Measurements from ENCODE around the gene ZC3H18. TPM values are rescaled to one million over a fixed set of nuclear protein-coding genes. Genes with fewer than 3 reads are reported as not detected.

The ZC3H18 gene
- total and polyA plus RNA-seq, 7 donors = 9.6 to 37.7 (median 16.1) TPM

DNA sequence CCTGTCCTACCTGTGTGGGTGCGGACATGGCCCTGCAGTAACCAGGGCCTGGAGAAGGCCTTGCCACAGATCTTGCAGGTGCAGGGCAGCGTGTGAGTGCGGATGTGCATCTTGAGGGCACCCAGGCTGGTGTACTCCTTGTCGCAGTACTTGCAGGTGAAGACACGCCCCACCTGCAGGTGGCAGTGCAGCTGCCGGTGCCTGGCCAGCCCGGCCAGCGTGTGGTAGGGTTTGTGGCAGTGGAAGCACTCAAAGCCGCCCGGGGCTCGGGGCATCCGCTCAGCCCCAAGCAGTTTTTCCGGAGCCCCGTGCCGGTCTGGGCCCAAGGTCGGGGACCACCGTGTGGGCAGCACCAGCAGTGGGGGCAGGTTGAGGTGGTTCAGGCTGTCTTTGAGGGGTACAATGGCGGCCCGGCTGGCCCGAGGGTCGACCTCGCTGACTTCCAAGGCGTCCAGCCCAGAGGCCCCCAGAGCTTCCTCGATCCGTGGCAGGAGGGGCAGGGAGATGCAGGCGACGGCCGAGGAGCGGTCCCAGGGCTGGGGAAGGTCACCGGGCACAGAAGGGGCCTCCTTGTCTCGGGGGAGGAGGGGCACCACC is 111.0 kb downstream of the ZC3H18 start:
- intact Hi-C loops (cut with DNase I) = no loop called here
- TF ChIP-seq, protein P1, sequence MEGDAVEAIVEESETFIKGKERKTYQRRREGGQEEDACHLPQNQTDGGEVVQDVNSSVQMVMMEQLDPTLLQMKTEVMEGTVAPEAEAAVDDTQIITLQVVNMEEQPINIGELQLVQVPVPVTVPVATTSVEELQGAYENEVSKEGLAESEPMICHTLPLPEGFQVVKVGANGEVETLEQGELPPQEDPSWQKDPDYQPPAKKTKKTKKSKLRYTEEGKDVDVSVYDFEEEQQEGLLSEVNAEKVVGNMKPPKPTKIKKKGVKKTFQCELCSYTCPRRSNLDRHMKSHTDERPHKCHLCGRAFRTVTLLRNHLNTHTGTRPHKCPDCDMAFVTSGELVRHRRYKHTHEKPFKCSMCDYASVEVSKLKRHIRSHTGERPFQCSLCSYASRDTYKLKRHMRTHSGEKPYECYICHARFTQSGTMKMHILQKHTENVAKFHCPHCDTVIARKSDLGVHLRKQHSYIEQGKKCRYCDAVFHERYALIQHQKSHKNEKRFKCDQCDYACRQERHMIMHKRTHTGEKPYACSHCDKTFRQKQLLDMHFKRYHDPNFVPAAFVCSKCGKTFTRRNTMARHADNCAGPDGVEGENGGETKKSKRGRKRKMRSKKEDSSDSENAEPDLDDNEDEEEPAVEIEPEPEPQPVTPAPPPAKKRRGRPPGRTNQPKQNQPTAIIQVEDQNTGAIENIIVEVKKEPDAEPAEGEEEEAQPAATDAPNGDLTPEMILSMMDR (IDR thresholded peaks at IDR 0.05) = peak in 1 of 4 experiments; percentile 18
- TF ChIP-seq POLR2AphosphoS5 (IDR thresholded peaks at IDR 0.05) = no peak
- no peak overlapping the region for H3K4me3 ChIP-seq
- DNase-seq = no peak
- H3K27ac ChIP-seq = no peak overlapping the region
- H3K4me1 ChIP-seq = peaks cover 0 to 16% (median 8%) of the 10 kb centered on the region in 4 donors
- no peaks in the 10 kb centered on the region for H3K36me3 ChIP-seq
- H3K27me3 ChIP-seq = peaks cover 35 to 86% (median 59%) of the 10 kb centered on the region in 3 donors
- H3K9me3 ChIP-seq = no peaks in the 10 kb centered on the region
- WGBS, 2 donors = 36 to 57% methylated on average over 31 of the region's 31 CpGs

Other genes starting within 250 kb of the ZC3H18 start
- gene ZNF469, start 187.4 kb upstream of the ZC3H18 start, total RNA-seq = 1 to 10 TPM in 1 of 4 donors, under 1 TPM in 3; 0.33 to 1.7 (median 0.52) TPM
- under 1 TPM; under 0.01 to 0.61 (median under 0.01) TPM for gene ZNF469, start 187.4 kb upstream of the ZC3H18 start, polyA plus RNA-seq
- gene ZFPM1, start 117.1 kb upstream of the ZC3H18 start, total RNA-seq = 1 to 10 TPM in 1 of 4 donors, under 1 TPM in 3; 0.27 to 2.5 (median 0.51) TPM
- 1 to 10 TPM in 2 of 3 donors, under 1 TPM in 1; 0.60 to 3.7 (median 1.2) TPM for gene ZFPM1, start 117.1 kb upstream of the ZC3H18 start, polyA plus RNA-seq
- gene IL17C, start 68.2 kb downstream of the ZC3H18 start, total RNA-seq = not detected
- gene IL17C, start 68.2 kb downstream of the ZC3H18 start, polyA plus RNA-seq = under 1 TPM in 1 of 3 donors, not detected in 2; 0.96 TPM
- 100 to 1,000 TPM in 2 of 4 donors, 10 to 100 TPM in 2; 63.1 to 147 (median 105) TPM for gene CYBA, start 80.7 kb downstream of the ZC3H18 start, total RNA-seq
- gene CYBA, start 80.7 kb downstream of the ZC3H18 start, polyA plus RNA-seq = 100 to 1,000 TPM in 2 of 3 donors, 10 to 100 TPM in 1; 81.1 to 429 (median 208) TPM
- 10 to 100 TPM; 16.8 to 25.7 (median 23.2) TPM for gene MVD, start 92.7 kb downstream of the ZC3H18 start, total RNA-seq
- gene MVD, start 92.7 kb downstream of the ZC3H18 start, polyA plus RNA-seq = 100 to 1,000 TPM in 1 of 3 donors, 10 to 100 TPM in 2; 41.4 to 206 (median 84.8) TPM
- gene SNAI3, start 116.1 kb downstream of the ZC3H18 start, total RNA-seq = under 1 TPM in 2 of 4 donors, not detected in 2; 0.71 to 0.82 TPM
- gene SNAI3, start 116.1 kb downstream of the ZC3H18 start, polyA plus RNA-seq = 1 to 10 TPM in 1 of 3 donors, under 1 TPM in 2; 0.46 to 3.0 (median 0.60) TPM
- gene RNF166, start 136.0 kb downstream of the ZC3H18 start, total RNA-seq = 10 to 100 TPM; 16.0 to 21.4 (median 17.9) TPM
- gene RNF166, start 136.0 kb downstream of the ZC3H18 start, polyA plus RNA-seq = 10 to 100 TPM in 1 of 3 donors, 1 to 10 TPM in 2; 5.4 to 34.8 (median 6.2) TPM
- gene CTU2, start 136.1 kb downstream of the ZC3H18 start, total RNA-seq = 10 to 100 TPM in 3 of 4 donors, 1 to 10 TPM in 1; 6.1 to 11.7 (median 10.7) TPM
- 10 to 100 TPM in 1 of 3 donors, 1 to 10 TPM in 2; 8.4 to 16.3 (median 9.2) TPM for gene CTU2, start 136.1 kb downstream of the ZC3H18 start, polyA plus RNA-seq
- 100 to 1,000 TPM in 3 of 4 donors, 10 to 100 TPM in 1; 97.4 to 242 (median 158) TPM for gene PIEZO1, start 214.8 kb downstream of the ZC3H18 start, total RNA-seq
- gene PIEZO1, start 214.8 kb downstream of the ZC3H18 start, polyA plus RNA-seq = 100 to 1,000 TPM in 1 of 3 donors, 10 to 100 TPM in 2; 18.0 to 169 (median 29.4) TPM
- 1 to 10 TPM in 1 of 4 donors, under 1 TPM in 2, not detected in 1; 0.71 to 3.0 (median 0.81) TPM for gene CDT1, start 233.4 kb downstream of the ZC3H18 start, total RNA-seq
- 10 to 100 TPM in 1 of 3 donors, 1 to 10 TPM in 2; 3.6 to 17.4 (median 6.9) TPM for gene CDT1, start 233.4 kb downstream of the ZC3H18 start, polyA plus RNA-seq
- gene APRT, start 241.5 kb downstream of the ZC3H18 start, total RNA-seq = 10 to 100 TPM; 56.6 to 78.3 (median 62.5) TPM
- 100 to 1,000 TPM; 245 to 329 (median 294) TPM for gene APRT, start 241.5 kb downstream of the ZC3H18 start, polyA plus RNA-seq